Posterior vena cava (tissue), 2 donors: ENCODE data around the gene RACGAP1. TPM values are rescaled to one million over a fixed set of nuclear protein-coding genes. Genes with fewer than 3 reads are reported as not detected.

ENCODE experiments used
- DNase-seq: peaks from one replicate; pipeline ENCODE4 v3.0.0-alpha.2; 2020; ENCODE audit warnings: low spot score
- intact Hi-C, 2 donors: fragments of 100-400 bp; cut with DNase I; formaldehyde crosslinking; loops; one replicate each; pipeline versions ENCODE4 v1.14.1 to v1.14.2; 2022 to 2023
- total RNA-seq, 2 donors: library from RNA; stranded (reverse); fragmentation: NEBNext Ultra II Directional; extraction: Animal tissue kit (Norgen Biotek cat#: 25700); gene quantifications; one replicate each; pipeline ENCODE4 v1.2.1, GENCODE V29; 2021
- donor health status: DM: yes; HTN: yes; CAD: no.
- donor health status: DM: yes; HTN: yes; CAD: no.

Gene RACGAP1
- total RNA-seq, 2 donors from 2014 or later: 9.9 to 10.5 TPM

- intact Hi-C loops: no loop called here
- no peak for DNase-seq
These were observed 46.2 kb downstream of the RACGAP1 start for GRCh38 chr12:49979016-49979586.

GRCh38 chr12:49978125-49978524 is 47.2 kb downstream of the RACGAP1 start:
- intact Hi-C loops: no loop called here
- no peak for DNase-seq

- intact Hi-C loops: no loop called here
- DNase-seq: no peak
These were observed 48.7 kb downstream of the RACGAP1 start for GRCh38 chr12:49976557-49976956.

GRCh38 chr12:49975318-49975761 is 50.0 kb downstream of the RACGAP1 start:
- intact Hi-C loops: no loop called here
- DNase-seq: no peak

- DNase-seq: no peak
- intact Hi-C loops: no loop called here
These were observed 50.5 kb downstream of the RACGAP1 start for GRCh38 chr12:49974677-49975317.

- intact Hi-C loops: no loop called here
These were observed 51.0 kb downstream of the RACGAP1 start for GRCh38 chr12:49974231-49974675.

GRCh38 chr12:49973361-49973830 is 51.9 kb downstream of the RACGAP1 start:
- intact Hi-C loops: no loop called here
- no peak for DNase-seq

More at GRCh38 chr12:49974231-49974675, 51.0 kb downstream of the RACGAP1 start:
- DNase-seq: no peak

- intact Hi-C loops: no loop called here
- DNase-seq: no peak
These were observed 52.5 kb downstream of the RACGAP1 start, which contains the start of gene AQP6 for GRCh38 chr12:49972641-49973360. Gene AQP6, plus strand, starts transcription at chr12:49972947. Its CDS starts 227 bp downstream, at chr12:49973174.

GRCh38 chr12:49972129-49972528 is 53.2 kb downstream of the RACGAP1 start:
- DNase-seq: no peak
- intact Hi-C loops: no loop called here

- intact Hi-C loops: no loop called here
These were observed 54.2 kb downstream of the RACGAP1 start for GRCh38 chr12:49971141-49971540.

GRCh38 chr12:49970658-49971057 is 54.6 kb downstream of the RACGAP1 start:
- intact Hi-C loops: no loop called here
- DNase-seq: no peak

More at GRCh38 chr12:49971141-49971540, 54.2 kb downstream of the RACGAP1 start:
- DNase-seq: no peak

- intact Hi-C loops: loop anchor here in 1 of 2 donors (5.0 kb wide), 1 partner anchor 87 kb away; the partner anchor contains the start of gene ASIC1
- DNase-seq: no peak
These were observed 55.5 kb downstream of the RACGAP1 start for GRCh38 chr12:49969651-49970429.

GRCh38 chr12:49969027-49969426 is 56.3 kb downstream of the RACGAP1 start:
- intact Hi-C loops: loop anchor here in 1 of 2 donors (5.0 kb wide), 1 partner anchor 88 kb away; the partner anchor contains the start of gene ASIC1
- no peak for DNase-seq

- intact Hi-C loops: loop anchor here in 1 of 2 donors (5.0 kb wide), 1 partner anchor 89 kb away; the partner anchor contains the start of gene ASIC1
- no peak for DNase-seq
These were observed 56.8 kb downstream of the RACGAP1 start for GRCh38 chr12:49968471-49968870.

- DNase-seq: no peak
- intact Hi-C loops: loop anchor here in 1 of 2 donors (5.0 kb wide), 1 partner anchor 89 kb away; the partner anchor contains the start of gene ASIC1
These were observed 57.5 kb downstream of the RACGAP1 start for GRCh38 chr12:49967777-49968250.

GRCh38 chr12:49967042-49967776 is 58.1 kb downstream of the RACGAP1 start:
- peak; percentile 98 for DNase-seq
- intact Hi-C loops: loop anchor here in 1 of 2 donors (5.0 kb wide), 1 partner anchor 90 kb away; the partner anchor contains the start of gene ASIC1

- intact Hi-C loops: loop anchor here in 1 of 2 donors (5.0 kb wide), 1 partner anchor 91 kb away; the partner anchor contains the start of gene ASIC1
- no peak for DNase-seq
These were observed 58.7 kb downstream of the RACGAP1 start for GRCh38 chr12:49966511-49967041.

- intact Hi-C loops: loop anchor here in 1 of 2 donors (5.0 kb wide), 1 partner anchor 91 kb away; the partner anchor contains the start of gene ASIC1
- DNase-seq: no peak
These were observed 59.5 kb downstream of the RACGAP1 start for GRCh38 chr12:49965836-49966235.
